Daoy (cell line): ENCODE data around the gene SLC9C2. TPM values are rescaled to one million over a fixed set of nuclear protein-coding genes. Genes with fewer than 3 reads are reported as not detected.
"Not testable (repeated sequence)": the region's sequence is repeated elsewhere in the genome, so short reads cannot be mapped to it uniquely, and the experiment has no call there.

ENCODE experiments used
- DNase-seq: peaks from one replicate; pipeline ENCODE4 v3.0.0-alpha.2; 2015; ENCODE audit warnings: low read depth
- total RNA-seq: library from RNA; depleted of rRNA; stranded (reverse); fragments of >200 nt; shearing (Covaris generic); gene quantifications from 2 replicates; pipeline ENCODE4 v1.2.3, GENCODE V29; 2014

The SLC9C2 gene
- total RNA-seq, 1 experiment from 2014 or later = not detected

- DNase-seq = no peak
Observed at GRCh38 chr1:173580071-173580470, 22.8 kb downstream of the SLC9C2 start.

- DNase-seq = no peak
Observed at GRCh38 chr1:173573596-173573995, 29.3 kb downstream of the SLC9C2 start.

- no peak for DNase-seq
Observed at GRCh38 chr1:173572201-173572873, 30.5 kb downstream of the SLC9C2 start.

GRCh38 chr1:173570370-173571007, 32.4 kb downstream of the SLC9C2 start:
- no peak for DNase-seq

GRCh38 chr1:173568483-173568882, 34.4 kb downstream of the SLC9C2 start:
- no peak for DNase-seq

- DNase-seq = not testable (repeated sequence)
Observed at GRCh38 chr1:173563846-173564245, 39.0 kb downstream of the SLC9C2 start.

GRCh38 chr1:173562813-173563212, 40.1 kb downstream of the SLC9C2 start:
- peak; percentile 7 for DNase-seq

- DNase-seq = no peak
Observed at GRCh38 chr1:173561263-173561662, 41.6 kb downstream of the SLC9C2 start.

GRCh38 chr1:173560285-173560880, 42.5 kb downstream of the SLC9C2 start:
- DNase-seq = no peak

- DNase-seq = no peak
Observed at GRCh38 chr1:173555651-173556305, 47.1 kb downstream of the SLC9C2 start.

- DNase-seq = no peak
Observed at GRCh38 chr1:173554541-173555250, 48.2 kb downstream of the SLC9C2 start.

GRCh38 chr1:173554089-173554488, 48.8 kb downstream of the SLC9C2 start:
- no peak for DNase-seq

- DNase-seq = no peak
Observed at GRCh38 chr1:173553312-173553711, 49.6 kb downstream of the SLC9C2 start.

GRCh38 chr1:173551699-173552098, 51.2 kb downstream of the SLC9C2 start:
- DNase-seq = no peak

GRCh38 chr1:173549813-173550212, 53.1 kb downstream of the SLC9C2 start:
- no peak for DNase-seq

GRCh38 chr1:173545688-173546087, 57.2 kb downstream of the SLC9C2 start:
- DNase-seq = no peak

GRCh38 chr1:173536223-173536622, 66.6 kb downstream of the SLC9C2 start:
- DNase-seq = no peak

- DNase-seq = no peak
Observed at GRCh38 chr1:173532237-173532636, 70.6 kb downstream of the SLC9C2 start.

- no peak for DNase-seq
Observed at GRCh38 chr1:173530795-173531693, 71.8 kb downstream of the SLC9C2 start.

- DNase-seq = no peak
Observed at GRCh38 chr1:173529106-173529505, 73.8 kb downstream of the SLC9C2 start.
